Osteoblast (primary cell): ENCODE results near the gene CCDC116. TPM values are rescaled to one million over a fixed set of nuclear protein-coding genes. Genes with fewer than 3 reads are reported as not detected.
"Not testable (repeated sequence)": the region's sequence is repeated elsewhere in the genome, so short reads cannot be mapped to it uniquely, and the experiment has no call there.

Experiments
- DNase-seq: peaks from one replicate; pipeline ENCODE4 v3.0.0; 2011; ENCODE audit warnings: low spot score, mixed read lengths; ENCODE audit not compliant: insufficient read length; ENCODE audit errors: missing footprints
- H2AFZ ChIP-seq: 2 replicates; pipeline ENCODE4 v1.6.0; 2011; ENCODE audit warnings: mild to moderate bottlenecking, low read length
- H3K27ac ChIP-seq: 2 replicates; pipeline ENCODE4 v1.5.1; 2011; ENCODE audit warnings: mild to moderate bottlenecking, low read depth, low read length, moderate library complexity
- H3K27me3 ChIP-seq: 2 replicates; pipeline ENCODE4 v1.6.0; 2012; ENCODE audit warnings: mild to moderate bottlenecking, control low read depth, inconsistent platforms, low read length, moderate library complexity; ENCODE audit not compliant: insufficient read depth
- H3K36me3 ChIP-seq: 2 replicates; pipeline ENCODE4 v1.5.1; 2011; ENCODE audit warnings: mild to moderate bottlenecking, low read length, control low read depth, moderate library complexity; ENCODE audit not compliant: insufficient read depth
- H3K4me1 ChIP-seq: 2 replicates; pipeline ENCODE4 v1.5.1; 2011; ENCODE audit warnings: mild to moderate bottlenecking, low read length, control low read depth, moderate library complexity; ENCODE audit not compliant: insufficient read depth
- H3K4me2 ChIP-seq: 2 replicates; pipeline ENCODE4 v1.6.0; 2011; ENCODE audit warnings: mild to moderate bottlenecking, low read length; ENCODE audit not compliant: insufficient read depth
- H3K4me3 ChIP-seq: fragments of 200-600 bp; sonication (generic); 3 replicates; pipeline ENCODE4 v1.5.1; 2012; ENCODE audit warnings: mild to moderate bottlenecking, low read length, inconsistent platforms; ENCODE audit not compliant: insufficient read depth
- H3K79me2 ChIP-seq: 2 replicates; pipeline ENCODE4 v1.6.0; 2012; ENCODE audit warnings: mild to moderate bottlenecking, low read length, control low read depth, inconsistent platforms; ENCODE audit not compliant: insufficient read depth
- H3K9me3 ChIP-seq: 2 replicates; pipeline ENCODE4 v1.5.1; 2011; ENCODE audit warnings: low read depth, low read length, control low read depth
- H4K20me1 ChIP-seq: 2 replicates; pipeline ENCODE4 v1.6.0; 2012; ENCODE audit warnings: mild to moderate bottlenecking, low read length, control low read depth; ENCODE audit not compliant: insufficient read depth
- CTCF ChIP-seq: IDR thresholded peaks from 2 replicates; pipeline ENCODE4 v1.5.1; 2011; ENCODE audit warnings: mild to moderate bottlenecking, low read depth, low read length, moderate library complexity; ENCODE audit errors: extremely low read depth
- total RNA-seq: library from RNA; depleted of rRNA; stranded (reverse); fragments of >200 nt; gene quantifications from 2 replicates; pipeline ENCODE4 v1.2.3, GENCODE V29; 2012

The CCDC116 gene
- total RNA-seq, 1 donor: 0.36 TPM

- Histone ChIP-seq H3K27ac (no peak overlapping the region), H3K9me3 (no peaks in the 10 kb centered on the region), H3K27me3 (no peaks in the 10 kb centered on the region), H3K4me2 (no peak overlapping the region), H3K4me1 (no peaks in the 10 kb centered on the region), H2AFZ (no peak overlapping the region), H3K4me3 (no peak overlapping the region), H3K79me2 (peaks cover 17% of the 10 kb centered on the region), H4K20me1 (peaks cover 3% of the 10 kb centered on the region), H3K36me3 (peaks cover 37% of the 10 kb centered on the region)
- no peak for DNase-seq
- TF ChIP-seq CTCF: no peak
Observed at GRCh38 chr22:21673534-21674321, 41.2 kb downstream of the CCDC116 start.

GRCh38 chr22:21674638-21675245, 42.2 kb downstream of the CCDC116 start:
- no peak overlapping the region for H3K4me3 ChIP-seq
- H3K27ac ChIP-seq: no peak overlapping the region
- peaks cover 3% of the 10 kb centered on the region for H4K20me1 ChIP-seq
- no peaks in the 10 kb centered on the region for H3K27me3 ChIP-seq
- H3K9me3 ChIP-seq: no peaks in the 10 kb centered on the region
- H3K4me1 ChIP-seq: no peaks in the 10 kb centered on the region
- DNase-seq: no peak
- H3K79me2 ChIP-seq: peaks cover 10% of the 10 kb centered on the region
- TF ChIP-seq CTCF: no peak
- H2AFZ ChIP-seq: no peak overlapping the region
- no peak overlapping the region for H3K4me2 ChIP-seq
- peaks cover 36% of the 10 kb centered on the region for H3K36me3 ChIP-seq

- H3K4me2 ChIP-seq: no peak overlapping the region
- no peak for TF ChIP-seq CTCF
- no peaks in the 10 kb centered on the region for H3K27me3 ChIP-seq
- DNase-seq: no peak
- no peak overlapping the region for H3K4me3 ChIP-seq
- peaks cover 3% of the 10 kb centered on the region for H4K20me1 ChIP-seq
- no peak overlapping the region for H3K27ac ChIP-seq
- H3K79me2 ChIP-seq: no peaks in the 10 kb centered on the region
- no peaks in the 10 kb centered on the region for H3K4me1 ChIP-seq
- peaks cover 21% of the 10 kb centered on the region for H3K36me3 ChIP-seq
- H3K9me3 ChIP-seq: no peaks in the 10 kb centered on the region
- no peak overlapping the region for H2AFZ ChIP-seq
Observed at GRCh38 chr22:21677606-21678443, 45.3 kb downstream of the CCDC116 start.

- H3K4me1 ChIP-seq, DNase-seq, H3K4me2 ChIP-seq, H2AFZ ChIP-seq, H3K4me3 ChIP-seq, H3K9me3 ChIP-seq, H3K79me2 ChIP-seq, H3K27ac ChIP-seq, H4K20me1 ChIP-seq, H3K27me3 ChIP-seq: not testable (repeated sequence)
- H3K36me3 ChIP-seq: peaks cover 23% of the 10 kb centered on the region
Observed at GRCh38 chr22:21678842-21679241, 46.3 kb downstream of the CCDC116 start.
